ENCODE measurements around the gene HMMR. TPM values are rescaled to one million over a fixed set of nuclear protein-coding genes. Genes with fewer than 3 reads are reported as not detected.

Gene HMMR
- total RNA-seq, 1 donor from 2014 or later, result 11.2 TPM

DNA sequence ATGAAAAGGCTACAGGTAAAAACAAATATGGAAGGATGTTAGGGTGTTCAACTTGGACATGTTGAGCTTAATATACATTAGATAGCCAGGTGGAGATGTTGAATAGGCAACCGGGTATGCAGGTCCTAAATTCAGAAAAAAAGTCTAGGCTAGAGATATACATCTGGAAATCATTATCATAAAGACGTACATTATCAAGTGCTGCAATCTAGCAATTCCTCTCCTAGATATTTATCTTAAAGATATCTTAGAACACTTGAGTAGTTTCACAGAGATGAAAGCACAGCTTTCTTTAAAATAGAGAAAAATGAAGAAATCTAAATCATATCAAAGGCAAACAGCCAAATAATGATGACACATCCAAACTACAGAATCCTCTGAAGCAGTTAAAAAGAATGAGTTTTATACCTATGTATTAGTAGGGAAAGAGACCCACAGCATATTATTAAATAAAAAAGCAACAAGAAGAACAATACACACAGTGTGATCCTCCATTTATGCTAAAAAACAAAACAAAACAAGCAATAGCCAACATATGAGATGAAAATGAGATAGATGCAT lies 4.3 kb upstream of the HMMR start:
- Histone ChIP-seq H3K36me3 (ENCODE audit: control insufficient read depth, insufficient read depth, low read length) (no peaks in the 10 kb centered on the region), H3K4me3 (ENCODE audit: low read depth, low read length) (no peak overlapping the region), H3K27me3 (ENCODE audit: control insufficient read depth, insufficient read depth, low read length) (no peaks in the 10 kb centered on the region)
- TF ChIP-seq, protein P1, sequence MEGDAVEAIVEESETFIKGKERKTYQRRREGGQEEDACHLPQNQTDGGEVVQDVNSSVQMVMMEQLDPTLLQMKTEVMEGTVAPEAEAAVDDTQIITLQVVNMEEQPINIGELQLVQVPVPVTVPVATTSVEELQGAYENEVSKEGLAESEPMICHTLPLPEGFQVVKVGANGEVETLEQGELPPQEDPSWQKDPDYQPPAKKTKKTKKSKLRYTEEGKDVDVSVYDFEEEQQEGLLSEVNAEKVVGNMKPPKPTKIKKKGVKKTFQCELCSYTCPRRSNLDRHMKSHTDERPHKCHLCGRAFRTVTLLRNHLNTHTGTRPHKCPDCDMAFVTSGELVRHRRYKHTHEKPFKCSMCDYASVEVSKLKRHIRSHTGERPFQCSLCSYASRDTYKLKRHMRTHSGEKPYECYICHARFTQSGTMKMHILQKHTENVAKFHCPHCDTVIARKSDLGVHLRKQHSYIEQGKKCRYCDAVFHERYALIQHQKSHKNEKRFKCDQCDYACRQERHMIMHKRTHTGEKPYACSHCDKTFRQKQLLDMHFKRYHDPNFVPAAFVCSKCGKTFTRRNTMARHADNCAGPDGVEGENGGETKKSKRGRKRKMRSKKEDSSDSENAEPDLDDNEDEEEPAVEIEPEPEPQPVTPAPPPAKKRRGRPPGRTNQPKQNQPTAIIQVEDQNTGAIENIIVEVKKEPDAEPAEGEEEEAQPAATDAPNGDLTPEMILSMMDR (IDR thresholded peaks at IDR 0.05; ENCODE audit: insufficient read depth, low read length, poor library complexity, severe bottlenecking), result no peak
- no peak for DNase-seq (ENCODE audit: low read depth)

GRCh38 chr5:163456840-163457239 lies 3.6 kb upstream of the HMMR start:
- H3K36me3 ChIP-seq (ENCODE audit: control insufficient read depth, insufficient read depth, low read length), result no peaks in the 10 kb centered on the region
- H3K27me3 ChIP-seq (ENCODE audit: control insufficient read depth, insufficient read depth, low read length), result no peaks in the 10 kb centered on the region
- TF ChIP-seq, protein P1 (IDR thresholded peaks at IDR 0.05; ENCODE audit: insufficient read depth, low read length, poor library complexity, severe bottlenecking), result no peak
- H3K4me3 ChIP-seq (ENCODE audit: low read depth, low read length), result no peak overlapping the region
- DNase-seq (ENCODE audit: low read depth), result no peak

GRCh38 chr5:163458778-163459385 lies 1.6 kb upstream of the HMMR start:
- H3K4me3 ChIP-seq (ENCODE audit: low read depth, low read length), result peak overlapping the region; percentile 83

GRCh38 chr5:163459462-163459818 lies 992 bp upstream of the HMMR start:
- H3K4me3 ChIP-seq (ENCODE audit: low read depth, low read length), result peak overlapping the region; percentile 83
- DNase-seq (ENCODE audit: low read depth), result no peak
- TF ChIP-seq, protein P1 (IDR thresholded peaks at IDR 0.05; ENCODE audit: insufficient read depth, low read length, poor library complexity, severe bottlenecking), result no peak
- H3K36me3 ChIP-seq (ENCODE audit: control insufficient read depth, insufficient read depth, low read length), result no peaks in the 10 kb centered on the region
- H3K27me3 ChIP-seq (ENCODE audit: control insufficient read depth, insufficient read depth, low read length), result no peaks in the 10 kb centered on the region

More at GRCh38 chr5:163458778-163459385, 1.6 kb upstream of the HMMR start:
- TF ChIP-seq, protein P1 (IDR thresholded peaks at IDR 0.05; ENCODE audit: insufficient read depth, low read length, poor library complexity, severe bottlenecking), result no peak
- DNase-seq (ENCODE audit: low read depth), result no peak
- H3K27me3 ChIP-seq (ENCODE audit: control insufficient read depth, insufficient read depth, low read length), result no peaks in the 10 kb centered on the region
- no peaks in the 10 kb centered on the region for H3K36me3 ChIP-seq (ENCODE audit: control insufficient read depth, insufficient read depth, low read length)

GRCh38 chr5:163459819-163460561 lies 442 bp upstream of the HMMR start, which contains the start of gene NUDCD2:
Gene NUDCD2, minus strand, starts transcription at chr5:163460102. Its CDS starts 52 bp downstream, at chr5:163460050.
- DNase-seq (ENCODE audit: low read depth), result peak; percentile 96
- TF ChIP-seq, protein P1 (IDR thresholded peaks at IDR 0.05; ENCODE audit: insufficient read depth, low read length, poor library complexity, severe bottlenecking), result peak; percentile 38

More at GRCh38 chr5:163459819-163460561, 442 bp upstream of the HMMR start, which contains the start of gene NUDCD2:
- no peaks in the 10 kb centered on the region for H3K27me3 ChIP-seq (ENCODE audit: control insufficient read depth, insufficient read depth, low read length)
- peak within 1 kb of the TSS; percentile 83 for H3K4me3 ChIP-seq (ENCODE audit: low read depth, low read length)
- no peaks in the 10 kb centered on the region for H3K36me3 ChIP-seq (ENCODE audit: control insufficient read depth, insufficient read depth, low read length)
